ENCODE data around the gene ST8SIA6.
"Not testable (repeated sequence)": the region's sequence is repeated elsewhere in the genome, so short reads cannot be mapped to it uniquely, and the experiment has no call there.

The ST8SIA6 gene

DNA sequence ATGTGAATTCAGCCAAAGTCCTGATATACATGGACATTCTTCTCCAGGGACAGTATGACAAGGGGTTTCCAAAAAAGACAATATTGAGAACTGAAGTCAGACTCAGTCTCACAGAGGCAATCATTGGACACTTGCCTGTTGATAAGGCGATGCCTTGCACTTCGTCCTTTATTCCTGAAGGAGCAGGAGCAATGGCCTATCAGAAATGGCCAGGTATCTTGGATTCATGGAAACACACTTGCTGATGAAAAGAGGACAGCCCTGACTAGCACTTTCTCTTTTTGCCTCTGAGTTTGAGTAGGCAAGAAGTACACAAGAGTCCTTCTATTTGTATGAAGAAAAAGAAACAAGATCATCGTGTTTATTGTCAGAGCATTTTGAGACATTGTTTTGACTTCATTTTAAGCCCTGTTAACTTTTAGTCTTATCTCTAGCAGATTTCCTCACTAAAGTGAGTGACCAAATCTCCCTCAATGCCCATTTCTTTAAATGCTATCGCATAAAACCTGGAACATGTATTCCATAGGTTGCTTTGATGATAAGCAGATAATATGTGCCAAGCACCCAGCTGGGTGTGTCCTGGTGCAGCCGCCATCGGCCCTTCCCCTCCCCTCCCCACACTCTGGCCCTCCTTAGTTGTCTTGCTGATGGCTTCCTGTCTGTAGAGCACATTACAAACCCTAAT is 26.6 kb downstream of the ST8SIA6 start:
- DNase-seq (ENCODE audit: low read depth in 4 of 4, low spot score in 1 of 4): no peak

DNA sequence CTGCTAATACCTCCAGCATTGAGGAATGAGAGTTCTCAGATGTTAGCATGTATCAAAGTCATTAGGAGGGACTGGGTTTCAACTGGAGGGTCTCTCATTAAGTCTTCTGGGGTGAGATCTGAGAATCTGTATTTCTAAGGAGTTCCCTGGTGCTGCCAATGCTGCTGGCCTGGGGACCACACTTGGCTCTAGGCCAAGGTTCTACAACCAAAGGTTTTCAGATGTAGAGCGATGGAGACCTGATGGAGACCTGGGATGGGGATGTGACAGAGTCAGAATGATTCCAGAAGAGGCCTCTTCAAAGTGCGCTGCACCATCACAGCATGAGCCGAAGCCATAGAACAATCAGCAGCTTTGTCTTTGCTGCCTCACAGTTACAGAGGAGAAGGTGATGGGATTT is 27.2 kb downstream of the ST8SIA6 start:
- no peak for DNase-seq (ENCODE audit: low read depth in 4 of 4, low spot score in 1 of 4)

DNA sequence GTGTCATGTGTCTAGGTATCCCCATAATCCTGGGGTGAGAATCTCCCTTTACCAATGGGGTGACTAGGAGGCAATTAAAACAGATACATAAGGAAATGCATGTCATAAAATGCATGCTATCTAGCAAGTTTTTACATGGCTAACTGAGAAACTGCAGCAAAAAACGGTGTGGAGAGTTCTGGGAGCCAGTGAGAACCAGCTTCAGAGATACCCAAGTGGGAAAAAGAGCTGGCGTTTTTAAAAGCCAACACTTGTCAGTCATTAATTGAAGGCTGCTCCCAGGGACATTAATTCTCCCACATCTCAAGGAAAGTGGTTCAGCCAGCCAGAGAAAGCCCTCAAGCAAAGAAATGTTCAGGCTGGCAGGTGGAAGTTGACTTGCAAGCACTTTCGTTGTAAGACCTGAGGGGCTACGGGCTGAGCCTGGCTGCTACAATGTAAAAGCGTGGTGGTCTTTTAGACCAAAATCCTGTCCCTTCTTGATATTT is 28.1 kb downstream of the ST8SIA6 start:
- no peak for DNase-seq (ENCODE audit: low read depth in 4 of 4, low spot score in 1 of 4)

DNA sequence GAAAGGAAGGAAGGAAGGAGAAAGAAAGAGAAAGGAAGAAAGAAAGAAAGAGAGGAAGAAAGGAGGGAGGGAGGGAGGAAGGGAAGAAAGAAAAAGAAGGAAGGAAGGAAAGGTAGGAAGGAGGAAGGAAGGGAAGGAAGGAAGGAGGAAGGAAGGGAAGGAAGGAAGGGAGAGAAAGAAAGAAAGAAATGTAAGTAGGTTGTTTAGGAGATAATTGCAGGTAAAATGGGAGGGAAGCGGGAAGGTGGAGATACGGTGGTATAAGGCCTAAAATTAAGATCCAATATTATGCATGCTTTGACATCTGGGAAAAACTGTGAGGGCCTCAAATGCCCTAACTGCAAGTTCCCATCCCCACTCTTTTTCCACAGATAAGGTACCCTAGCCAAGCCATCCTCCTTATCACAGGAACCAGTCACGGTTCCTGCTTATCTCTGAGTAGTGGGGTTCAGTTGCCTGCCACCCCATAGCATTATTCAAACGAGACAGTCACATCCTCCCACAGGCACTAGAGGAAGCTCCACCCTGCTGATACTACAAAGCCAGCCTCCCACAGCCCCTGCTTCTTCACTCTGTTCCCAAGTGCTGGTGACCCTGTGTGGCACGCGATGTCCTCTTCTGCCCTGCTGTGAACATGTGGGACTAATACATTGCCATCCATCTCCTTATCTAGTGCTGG is 28.7 kb downstream of the ST8SIA6 start:
- peak in 1 of 4 experiments; percentile 13 for DNase-seq (ENCODE audit: low read depth in 4 of 4, low spot score in 1 of 4)

DNA sequence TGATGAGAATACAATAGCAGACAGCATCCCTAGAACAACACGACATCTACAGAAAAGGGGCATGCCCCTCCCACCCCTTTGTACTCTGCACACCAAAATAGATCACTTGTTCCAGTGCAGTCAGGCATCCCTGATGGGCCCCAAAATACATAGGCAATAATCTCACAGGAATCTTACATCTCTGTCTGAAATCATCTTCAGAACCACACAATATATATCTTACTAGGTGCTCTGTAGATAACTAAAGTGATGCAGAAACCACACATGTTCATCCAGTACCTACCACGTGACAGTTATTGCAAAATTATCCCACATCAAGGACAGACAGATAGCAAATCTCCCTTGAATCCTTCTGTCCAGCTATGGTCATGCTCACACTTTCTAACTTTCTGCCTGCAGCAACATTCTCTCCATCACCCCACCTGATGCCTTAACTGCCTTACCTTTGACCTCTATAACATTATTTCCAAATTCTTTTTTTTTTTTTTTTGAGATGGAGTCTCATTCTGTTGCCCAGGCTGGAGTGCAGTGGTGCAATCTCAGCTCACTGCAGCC is 30.7 kb downstream of the ST8SIA6 start:
- DNase-seq (ENCODE audit: low read depth in 4 of 4, low spot score in 1 of 4): no peak

DNA sequence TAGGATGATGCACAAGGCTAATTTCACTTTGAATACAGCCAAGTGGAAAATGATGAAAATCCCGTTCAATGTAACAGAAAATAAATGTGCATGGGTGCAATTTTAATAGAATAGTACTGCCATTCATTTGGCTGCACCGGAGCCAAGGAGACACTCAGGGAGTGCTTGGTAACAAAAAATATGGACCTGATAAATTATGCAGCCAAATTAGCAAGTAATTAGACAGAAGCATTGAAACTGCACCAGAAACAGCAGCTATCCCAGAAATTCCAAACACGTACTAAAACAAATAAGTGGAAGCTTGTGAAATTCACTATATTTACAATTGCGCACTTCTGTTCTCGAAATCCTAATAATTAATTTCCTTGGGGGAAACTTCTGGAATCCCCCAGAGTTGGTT is 31.5 kb downstream of the ST8SIA6 start:
- no peak for DNase-seq (ENCODE audit: low read depth in 4 of 4, low spot score in 1 of 4)

DNA sequence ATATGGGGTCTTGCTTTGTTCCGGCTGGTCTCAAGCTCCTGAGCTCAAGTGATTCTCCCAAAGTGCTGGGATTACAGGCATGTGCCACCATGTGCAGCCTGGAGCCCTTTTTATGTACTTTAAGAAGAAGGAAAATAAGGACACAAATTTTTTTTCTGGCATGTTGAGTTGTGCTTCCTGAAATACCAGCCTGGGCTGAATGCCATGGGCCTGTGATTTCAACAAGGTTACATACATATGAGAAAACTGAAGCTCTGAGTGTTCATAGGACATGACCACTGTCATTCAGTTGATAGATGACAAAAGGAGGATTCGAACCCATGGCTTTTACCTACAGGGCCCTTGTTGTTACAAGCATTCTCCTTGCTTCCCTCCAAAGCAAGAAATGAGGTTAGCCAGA is 36.1 kb downstream of the ST8SIA6 start:
- DNase-seq (ENCODE audit: low read depth in 4 of 4, low spot score in 1 of 4): no peak

DNA sequence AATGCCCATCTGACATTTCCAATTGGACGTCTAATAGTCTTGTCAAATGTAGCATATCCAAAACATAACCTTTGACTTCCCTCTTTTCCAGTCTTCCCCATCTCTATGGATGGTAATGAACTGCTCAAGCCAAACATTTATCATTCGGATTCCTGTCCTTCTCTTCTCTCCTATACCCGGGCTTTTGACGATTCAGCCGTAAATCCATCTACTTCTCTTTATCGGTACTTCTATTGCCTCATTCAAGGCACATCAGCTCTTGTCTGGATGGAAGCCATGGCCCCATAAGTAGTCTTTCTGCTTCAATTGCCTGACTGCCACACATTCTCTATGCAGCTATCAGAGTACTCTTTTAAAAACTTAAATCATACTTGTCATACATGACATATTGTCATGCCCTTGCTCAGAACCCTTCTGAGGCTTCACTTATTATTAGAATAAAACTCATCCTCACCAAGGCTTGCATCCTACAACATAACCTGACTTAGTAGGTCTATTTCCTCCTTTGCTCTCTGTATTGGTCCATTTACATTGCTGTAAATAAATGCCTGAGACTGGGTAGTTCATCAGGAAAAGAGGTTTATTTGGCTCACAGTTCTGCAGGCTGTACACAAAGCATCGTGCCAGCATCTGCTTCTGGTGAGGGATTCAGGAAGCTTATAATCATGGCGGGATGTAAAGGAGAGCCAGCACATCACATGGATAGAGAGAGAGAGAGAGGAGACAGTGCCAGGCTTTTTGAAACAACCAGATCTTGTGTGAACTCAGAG is 37.8 kb downstream of the ST8SIA6 start:
- no peak for DNase-seq (ENCODE audit: low read depth in 4 of 4, low spot score in 1 of 4)

DNA sequence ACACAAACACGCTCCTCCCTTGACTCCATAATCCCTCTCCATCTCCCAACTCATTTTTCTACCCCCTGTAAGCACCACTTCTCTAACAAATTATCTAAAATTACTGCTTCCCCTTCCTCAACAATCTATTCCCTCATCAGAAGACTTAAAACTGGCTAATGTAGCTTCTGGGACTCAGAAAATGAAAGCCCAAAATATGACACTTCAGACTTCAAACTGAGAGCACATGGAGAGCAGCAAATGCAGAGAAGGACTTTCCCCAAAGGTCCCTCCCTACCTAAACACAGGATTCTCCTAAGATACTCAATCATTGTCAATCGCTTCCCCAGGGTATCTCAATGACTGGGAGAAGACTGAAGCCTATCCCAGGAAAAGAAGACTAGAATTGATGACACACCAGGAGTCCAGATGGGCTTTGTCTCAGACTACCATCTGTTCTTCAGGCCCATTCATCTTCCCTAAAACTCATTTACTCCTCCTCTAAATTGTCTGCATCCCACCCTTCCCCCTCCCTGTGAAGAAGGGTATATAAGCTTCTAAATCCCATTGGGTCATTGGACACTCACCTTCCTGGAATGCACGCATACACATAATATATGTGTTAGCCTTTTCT is 39.2 kb downstream of the ST8SIA6 start:
- no peak for DNase-seq (ENCODE audit: low read depth in 4 of 4, low spot score in 1 of 4)

DNA sequence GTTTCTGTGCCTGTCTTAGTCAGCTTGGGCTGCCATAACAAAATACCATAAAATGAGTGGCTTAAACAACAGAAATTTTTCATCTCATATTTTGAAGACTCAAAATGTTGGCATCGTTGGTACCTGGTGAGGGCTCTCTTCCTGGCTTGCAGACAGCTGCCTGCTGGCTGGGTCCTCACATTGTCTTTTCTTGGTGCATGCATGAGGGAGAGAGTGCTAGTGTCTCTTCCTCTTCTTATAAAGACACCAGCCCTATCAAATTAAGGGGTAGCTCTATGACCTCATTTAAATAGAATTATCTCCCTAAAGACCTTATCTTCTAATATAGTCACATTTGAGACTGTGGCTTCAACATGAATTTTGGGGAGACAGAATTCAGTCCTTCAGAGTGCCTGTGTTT is 39.9 kb downstream of the ST8SIA6 start:
- no peak for DNase-seq (ENCODE audit: low read depth in 4 of 4, low spot score in 1 of 4)

DNA sequence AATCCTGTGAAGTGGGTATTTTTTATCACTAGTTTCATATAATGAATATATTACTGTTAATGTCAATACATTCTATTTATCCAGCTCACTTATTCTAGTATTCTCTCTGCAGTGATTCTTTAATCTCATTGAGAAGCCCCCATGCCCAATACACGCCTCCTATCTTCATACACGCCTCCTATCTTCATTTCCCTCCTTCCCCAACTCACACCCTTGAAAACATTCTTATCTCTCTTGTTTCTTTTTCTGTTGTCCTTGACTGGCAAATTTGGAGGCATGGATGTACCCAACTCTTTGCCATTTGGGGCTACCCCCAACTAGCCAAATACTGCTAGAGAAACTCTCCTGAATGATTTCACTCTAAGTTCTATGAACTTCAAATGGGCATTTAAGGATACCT is 40.5 kb downstream of the ST8SIA6 start:
- no peak for DNase-seq (ENCODE audit: low read depth in 4 of 4, low spot score in 1 of 4)

DNA sequence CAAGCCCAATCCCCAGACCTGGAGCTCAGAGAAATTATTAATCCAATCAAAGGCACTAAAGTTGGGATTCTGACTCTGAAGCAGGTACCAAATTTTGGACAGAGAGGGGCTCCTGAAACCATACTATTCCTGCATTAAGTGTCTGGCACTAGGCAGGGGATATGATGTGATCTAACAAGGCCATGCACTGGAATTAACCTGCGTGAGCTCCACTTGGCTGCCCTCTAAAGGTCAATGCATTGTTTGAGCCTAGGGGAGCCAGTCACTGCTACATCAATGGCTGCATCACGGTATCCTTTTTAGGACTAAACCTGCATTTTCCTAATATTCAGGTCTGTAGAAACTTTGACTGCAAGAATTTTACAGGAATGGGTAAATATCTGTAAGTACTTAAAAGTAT is 42.1 kb downstream of the ST8SIA6 start:
- no peak for DNase-seq (ENCODE audit: low read depth in 4 of 4, low spot score in 1 of 4)

DNA sequence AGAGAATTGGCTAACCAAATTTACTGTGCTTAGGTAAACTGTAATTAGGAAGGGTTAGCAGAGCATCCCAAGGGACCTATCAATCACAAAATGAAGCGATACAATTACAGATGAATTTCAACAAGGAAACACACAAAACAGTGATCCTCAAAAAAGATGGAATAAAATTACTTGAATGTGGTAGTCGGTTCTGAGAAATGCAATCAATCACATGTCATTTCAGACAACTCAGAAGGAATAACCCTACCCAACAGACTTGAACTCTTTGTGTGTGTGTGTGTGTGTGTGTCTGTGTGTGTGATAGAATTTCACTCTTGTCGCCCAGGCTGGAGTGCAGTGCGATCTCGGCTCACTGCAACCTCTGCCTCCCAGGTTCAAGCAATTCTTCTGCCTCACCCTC is 43.5 kb downstream of the ST8SIA6 start:
- no peak for DNase-seq (ENCODE audit: low read depth in 4 of 4, low spot score in 1 of 4)

DNA sequence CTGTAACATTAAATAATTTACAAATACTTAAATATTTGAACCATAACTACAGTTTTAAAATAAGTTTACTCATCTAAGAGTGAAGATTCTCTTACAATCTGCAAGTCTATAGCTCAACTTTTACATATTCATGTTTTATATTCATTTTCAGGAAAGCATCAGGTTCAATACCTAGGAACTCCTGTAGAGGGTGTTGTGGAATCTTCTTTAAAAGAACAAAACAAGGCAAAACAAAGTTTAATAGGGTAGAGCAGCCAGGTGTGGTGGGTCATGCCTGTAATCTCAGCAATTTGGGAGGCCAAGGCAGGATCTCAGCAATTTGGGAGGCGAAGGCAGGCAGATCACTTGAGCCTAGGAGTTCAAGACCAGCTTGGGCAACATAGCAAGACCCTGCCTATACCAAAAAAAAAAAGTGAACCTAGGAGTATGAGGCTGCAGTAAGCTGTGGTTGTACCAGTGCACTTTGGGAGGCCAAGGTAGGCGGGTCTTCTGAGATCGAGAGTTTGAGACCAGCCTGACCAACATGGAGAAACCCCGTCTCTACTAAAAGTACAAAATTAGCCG is 45.1 kb downstream of the ST8SIA6 start:
- DNase-seq (ENCODE audit: low read depth in 4 of 4, low spot score in 1 of 4): no peak

DNA sequence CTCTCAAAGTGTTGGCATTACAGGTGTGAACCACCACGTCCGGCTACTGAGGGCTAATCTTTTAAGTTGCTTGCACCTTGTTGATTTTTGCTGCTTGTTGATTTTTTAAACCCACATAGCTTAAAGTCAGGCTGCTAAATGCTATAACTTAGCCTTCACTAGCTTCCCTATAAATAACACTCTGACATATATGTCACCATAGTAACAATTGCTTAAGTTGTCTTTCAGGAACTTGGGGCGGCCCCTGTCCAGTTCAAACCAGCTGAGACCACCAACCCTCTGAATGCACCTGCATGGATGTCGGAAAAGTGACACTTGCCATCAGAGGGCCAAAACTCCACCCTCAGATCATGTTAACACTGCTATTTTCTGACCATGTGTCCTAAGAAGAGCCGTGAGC is 47.3 kb downstream of the ST8SIA6 start:
- DNase-seq (ENCODE audit: low read depth in 4 of 4, low spot score in 1 of 4): no peak

DNA sequence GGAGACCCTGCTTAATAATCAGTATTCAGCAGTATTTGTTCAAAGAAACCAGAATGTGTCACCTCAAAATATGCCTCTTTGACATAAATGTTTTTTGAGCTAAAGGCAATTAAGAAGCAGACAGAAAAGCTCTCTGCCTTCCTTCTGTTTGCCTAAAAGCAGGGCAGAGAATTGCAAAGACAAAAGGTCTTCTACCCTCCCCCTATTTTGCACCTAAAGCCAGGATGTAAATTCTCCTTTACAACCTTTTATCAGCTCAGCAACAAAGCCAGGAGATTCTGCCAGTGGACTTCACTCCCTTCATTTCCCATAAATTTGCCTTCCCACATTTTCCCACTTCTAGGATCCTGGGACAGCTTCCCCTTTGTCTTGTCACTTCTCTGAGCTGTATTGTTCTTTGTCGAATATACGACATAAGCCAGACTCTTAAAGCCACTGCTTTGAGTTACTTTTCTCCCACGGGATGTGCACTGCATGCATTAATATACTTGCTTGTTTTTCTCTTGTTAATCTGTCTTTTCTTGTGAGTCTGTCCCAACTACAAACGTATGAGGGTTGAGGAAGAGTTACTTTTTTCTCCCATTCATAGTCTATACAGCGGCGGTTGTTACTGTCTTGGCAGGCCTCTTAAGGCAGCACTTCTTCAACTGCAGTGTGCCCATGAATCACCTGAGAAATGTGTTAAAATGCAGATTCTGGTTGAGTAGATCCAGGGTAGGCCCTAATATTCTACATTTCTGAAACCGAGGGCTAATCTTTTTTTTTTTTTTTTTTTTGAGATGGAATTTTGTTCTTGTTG is 48.2 kb downstream of the ST8SIA6 start:
- DNase-seq (ENCODE audit: low read depth in 4 of 4, low spot score in 1 of 4): no peak

DNA sequence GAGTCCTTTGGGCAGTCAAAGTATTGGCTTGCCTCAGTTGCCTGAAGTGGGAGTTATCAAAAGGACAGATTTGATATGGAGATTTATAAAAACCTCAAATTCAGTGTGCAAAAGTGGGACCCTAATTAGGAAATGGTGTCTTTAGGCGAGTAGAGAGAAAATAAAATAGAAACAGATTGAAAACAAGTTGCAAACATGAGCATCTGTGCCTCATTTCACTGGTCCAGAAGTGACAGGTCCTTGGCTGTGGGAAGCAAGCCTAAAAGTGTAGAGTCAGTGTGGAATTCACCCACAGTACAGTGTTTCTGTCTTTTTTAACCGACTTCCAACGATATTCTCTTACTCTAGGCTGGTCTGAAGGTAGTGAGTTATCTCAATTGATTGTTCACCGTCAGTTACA is 51.2 kb downstream of the ST8SIA6 start:
- no peak for DNase-seq (ENCODE audit: low read depth in 4 of 4, low spot score in 1 of 4)

DNA sequence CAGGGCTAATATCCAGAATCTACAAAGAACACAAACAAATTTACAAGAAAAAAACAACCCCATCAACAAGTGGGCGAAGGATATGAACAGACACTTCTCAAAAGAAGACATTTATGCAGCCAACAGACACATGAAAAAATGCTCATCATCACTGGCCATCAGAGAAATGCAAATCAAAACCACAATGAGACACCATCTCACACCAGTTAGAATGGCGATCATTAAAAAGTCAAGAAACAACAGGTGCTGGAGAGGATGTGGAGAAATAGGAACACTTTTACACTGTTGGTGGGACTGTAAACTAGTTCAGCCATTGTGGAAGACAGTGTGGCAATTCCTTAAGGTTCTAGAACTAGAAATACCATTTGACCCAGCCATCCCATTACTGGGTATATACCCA is 52.4 kb downstream of the ST8SIA6 start:
- DNase-seq (ENCODE audit: low read depth in 4 of 4, low spot score in 1 of 4): not testable (repeated sequence)

DNA sequence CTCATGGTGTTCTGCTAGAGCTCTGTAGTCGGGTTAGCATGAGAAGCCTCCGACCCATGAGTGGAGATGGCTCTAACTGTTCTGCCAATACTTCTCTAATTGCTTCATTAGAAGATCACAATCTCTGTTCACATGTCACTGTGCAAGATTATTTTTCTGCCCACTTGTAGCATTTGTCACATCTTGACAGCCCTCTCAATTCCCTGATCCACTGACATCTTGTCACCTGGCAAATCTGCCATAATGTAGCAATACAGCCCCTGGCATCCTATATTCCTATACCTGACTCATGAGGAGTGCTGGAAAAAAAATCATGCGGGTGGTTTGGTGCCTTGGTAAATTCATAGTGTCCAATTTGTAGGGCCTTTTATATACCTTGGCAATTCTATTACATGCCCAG is 58.4 kb downstream of the ST8SIA6 start:
- no peak for DNase-seq (ENCODE audit: low read depth in 4 of 4, low spot score in 1 of 4)

DNA sequence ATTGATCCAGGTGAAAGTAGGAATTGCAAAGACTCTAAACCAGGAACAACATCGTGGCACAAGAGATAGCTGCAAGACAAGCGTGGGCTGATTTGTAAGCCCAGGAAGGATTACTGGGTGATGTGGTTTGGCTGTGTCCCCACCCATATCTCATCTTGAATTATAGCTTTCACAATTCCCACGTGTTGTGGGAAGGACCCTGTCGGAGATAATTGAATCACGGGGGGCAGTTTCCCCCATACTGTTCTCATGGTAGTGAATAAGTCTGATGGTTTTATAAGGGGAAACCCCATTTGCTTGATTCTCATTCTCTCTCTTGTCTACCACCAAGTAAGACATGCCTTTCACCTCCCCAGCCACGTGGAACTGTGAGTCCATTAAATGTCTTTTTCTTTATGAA is 59.5 kb downstream of the ST8SIA6 start:
- DNase-seq (ENCODE audit: low read depth in 4 of 4, low spot score in 1 of 4): peak in 2 of 4 experiments; percentile 1 to 10
